Left kidney (tissue), 2 donors: ENCODE data around the gene PCDHGA1. TPM values are rescaled to one million over a fixed set of nuclear protein-coding genes. Genes with fewer than 3 reads are reported as not detected.
"Not testable (repeated sequence)": the region's sequence is repeated elsewhere in the genome, so short reads cannot be mapped to it uniquely, and the experiment has no call there.

Experiments
- DNase-seq: peaks from one replicate; pipeline ENCODE4 v3.0.0-alpha.2; 2013
- polyA plus RNA-seq: library from polyadenylated mRNA; unstranded; fragments of 120-200 nt; gene quantifications from one replicate; pipeline ENCODE4 v1.2.1, GENCODE V29; 2013; ENCODE audit not compliant: insufficient read length

Gene PCDHGA1
- polyA plus RNA-seq, 1 donor = 1.1 TPM

DNA sequence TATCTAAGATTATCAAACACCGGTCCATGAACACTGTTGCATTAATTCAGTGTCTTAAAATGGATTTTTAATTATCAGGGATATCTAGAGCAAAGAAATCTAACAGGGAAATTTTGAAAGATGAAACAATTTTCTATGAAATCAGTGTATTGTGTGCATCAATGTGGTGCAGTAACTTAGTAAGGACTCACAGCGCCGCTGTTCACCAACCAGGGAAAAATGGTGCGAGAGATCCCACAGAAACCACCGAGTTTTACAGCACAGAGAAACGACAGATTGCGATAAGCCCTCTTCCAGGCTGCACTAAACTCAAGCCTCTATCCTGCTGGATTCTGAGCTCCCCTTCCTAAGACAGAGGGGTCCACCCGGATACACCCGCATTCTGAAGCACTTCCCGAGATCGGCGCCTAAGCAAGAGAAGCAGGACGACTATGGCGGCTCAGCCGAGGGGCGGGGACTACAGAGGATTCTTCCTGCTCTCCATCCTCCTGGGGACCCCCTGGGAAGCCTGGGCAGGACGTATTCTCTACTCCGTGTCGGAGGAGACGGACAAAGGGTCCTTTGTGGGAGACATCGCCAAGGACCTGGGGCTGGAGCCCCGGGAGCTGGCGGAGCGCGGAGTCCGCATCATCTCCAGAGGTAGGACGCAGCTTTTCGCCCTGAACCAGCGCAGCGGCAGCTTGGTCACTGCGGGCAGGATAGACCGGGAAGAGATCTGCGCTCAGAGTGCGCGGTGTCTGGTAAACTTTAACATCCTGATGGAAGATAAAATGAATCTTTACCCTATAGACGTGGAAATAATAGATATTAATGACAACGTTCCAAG, 52.4 kb downstream of the PCDHGA1 start, which contains the start of gene PCDHGA7:
TSS of gene PCDHGA7 (plus strand) at position 274 of the 826 bp plus-strand sequence. CDS start at position 432, 158 bp downstream.
- DNase-seq = no peak

DNA sequence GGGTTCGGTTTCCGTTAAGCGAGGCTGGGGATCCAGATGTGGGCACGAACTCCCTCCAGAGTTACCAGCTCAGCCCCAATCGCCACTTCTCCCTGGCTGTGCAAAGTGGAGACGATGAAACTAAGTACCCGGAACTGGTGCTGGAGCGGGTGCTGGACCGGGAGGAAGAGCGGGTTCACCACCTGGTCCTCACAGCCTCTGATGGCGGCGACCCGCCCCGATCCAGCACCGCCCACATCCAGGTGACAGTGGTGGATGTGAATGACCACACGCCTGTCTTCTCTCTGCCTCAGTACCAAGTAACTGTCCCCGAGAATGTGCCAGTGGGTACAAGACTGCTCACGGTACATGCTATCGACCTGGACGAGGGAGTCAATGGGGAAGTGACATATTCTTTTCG, 53.0 kb downstream of the PCDHGA1 start:
- DNase-seq = no peak

DNA sequence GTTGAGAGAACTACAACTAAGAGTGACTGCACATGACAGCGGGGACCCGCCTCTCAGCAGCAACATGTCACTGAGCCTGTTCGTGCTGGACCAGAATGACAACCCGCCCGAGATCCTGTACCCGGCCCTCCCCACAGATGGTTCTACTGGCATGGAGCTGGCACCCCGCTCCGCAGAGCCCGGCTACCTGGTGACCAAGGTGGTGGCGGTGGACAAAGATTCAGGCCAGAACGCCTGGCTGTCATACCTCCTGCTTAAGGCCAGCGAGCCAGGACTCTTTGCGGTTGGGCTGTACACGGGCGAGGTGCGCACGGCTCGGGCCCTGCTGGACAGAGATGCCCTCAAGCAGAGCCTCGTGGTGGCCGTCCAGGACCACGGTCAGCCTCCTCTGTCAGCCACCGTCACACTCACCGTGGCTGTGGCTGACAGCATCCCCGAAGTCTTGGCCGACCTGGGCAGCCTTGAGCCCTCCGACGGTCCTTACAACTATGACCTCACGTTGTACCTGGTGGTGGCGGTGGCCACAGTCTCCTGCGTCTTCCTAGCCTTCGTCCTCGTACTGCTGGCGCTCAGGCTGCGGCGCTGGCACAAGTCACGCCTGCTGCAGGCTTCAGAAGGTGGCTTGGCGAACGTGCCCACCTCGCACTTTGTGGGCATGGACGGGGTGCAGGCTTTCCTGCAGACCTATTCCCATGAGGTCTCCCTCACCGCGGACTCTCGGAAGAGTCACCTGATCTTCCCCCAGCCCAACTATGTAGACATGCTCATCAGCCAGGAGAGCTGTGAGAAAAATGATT, 54.4 kb downstream of the PCDHGA1 start:
- no peak for DNase-seq

DNA sequence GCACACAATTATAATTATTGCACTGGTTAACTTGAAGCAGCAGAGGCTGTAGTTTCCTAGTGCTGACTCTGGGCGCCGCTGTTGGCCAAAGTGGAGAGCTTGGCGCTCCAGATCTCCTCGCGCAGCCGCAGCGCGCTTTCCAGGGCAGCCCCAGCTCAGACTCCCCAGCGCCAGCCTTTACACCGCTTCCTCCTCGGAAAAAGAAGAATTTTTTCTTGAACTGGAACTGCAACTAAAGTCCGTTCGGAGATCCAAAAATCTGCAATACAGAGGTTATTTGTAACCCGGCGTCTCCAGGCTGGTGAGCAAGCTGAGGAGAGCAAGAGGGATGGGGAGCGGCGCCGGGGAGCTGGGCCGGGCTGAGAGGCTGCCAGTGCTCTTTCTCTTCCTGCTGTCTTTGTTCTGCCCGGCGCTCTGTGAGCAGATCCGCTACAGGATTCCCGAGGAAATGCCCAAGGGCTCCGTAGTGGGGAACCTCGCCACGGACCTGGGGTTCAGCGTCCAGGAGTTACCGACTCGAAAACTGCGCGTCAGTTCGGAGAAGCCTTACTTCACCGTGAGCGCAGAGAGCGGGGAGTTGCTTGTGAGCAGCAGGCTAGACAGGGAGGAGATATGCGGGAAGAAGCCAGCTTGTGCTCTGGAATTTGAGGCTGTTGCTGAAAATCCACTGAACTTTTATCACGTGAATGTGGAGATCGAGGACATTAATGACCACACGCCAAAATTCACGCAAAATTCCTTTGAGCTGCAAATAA, 57.4 kb downstream of the PCDHGA1 start, which contains the start of gene PCDHGB4:
TSS of gene PCDHGB4 (plus strand) at position 142 of the 755 bp plus-strand sequence. CDS start at position 329, 187 bp downstream.
- not testable (repeated sequence) for DNase-seq

DNA sequence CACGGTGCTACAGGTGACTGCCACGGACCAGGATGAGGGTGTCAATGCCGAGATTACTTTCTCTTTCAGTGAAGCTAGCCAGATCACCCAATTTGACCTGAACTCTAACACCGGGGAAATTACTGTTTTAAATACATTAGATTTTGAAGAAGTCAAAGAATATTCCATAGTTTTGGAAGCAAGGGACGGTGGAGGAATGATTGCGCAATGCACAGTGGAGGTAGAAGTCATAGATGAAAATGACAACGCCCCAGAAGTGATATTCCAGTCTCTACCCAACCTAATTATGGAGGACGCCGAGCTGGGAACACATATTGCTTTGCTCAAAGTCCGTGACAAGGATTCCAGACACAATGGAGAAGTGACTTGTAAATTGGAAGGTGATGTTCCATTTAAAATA, 58.3 kb downstream of the PCDHGA1 start:
- no peak for DNase-seq

DNA sequence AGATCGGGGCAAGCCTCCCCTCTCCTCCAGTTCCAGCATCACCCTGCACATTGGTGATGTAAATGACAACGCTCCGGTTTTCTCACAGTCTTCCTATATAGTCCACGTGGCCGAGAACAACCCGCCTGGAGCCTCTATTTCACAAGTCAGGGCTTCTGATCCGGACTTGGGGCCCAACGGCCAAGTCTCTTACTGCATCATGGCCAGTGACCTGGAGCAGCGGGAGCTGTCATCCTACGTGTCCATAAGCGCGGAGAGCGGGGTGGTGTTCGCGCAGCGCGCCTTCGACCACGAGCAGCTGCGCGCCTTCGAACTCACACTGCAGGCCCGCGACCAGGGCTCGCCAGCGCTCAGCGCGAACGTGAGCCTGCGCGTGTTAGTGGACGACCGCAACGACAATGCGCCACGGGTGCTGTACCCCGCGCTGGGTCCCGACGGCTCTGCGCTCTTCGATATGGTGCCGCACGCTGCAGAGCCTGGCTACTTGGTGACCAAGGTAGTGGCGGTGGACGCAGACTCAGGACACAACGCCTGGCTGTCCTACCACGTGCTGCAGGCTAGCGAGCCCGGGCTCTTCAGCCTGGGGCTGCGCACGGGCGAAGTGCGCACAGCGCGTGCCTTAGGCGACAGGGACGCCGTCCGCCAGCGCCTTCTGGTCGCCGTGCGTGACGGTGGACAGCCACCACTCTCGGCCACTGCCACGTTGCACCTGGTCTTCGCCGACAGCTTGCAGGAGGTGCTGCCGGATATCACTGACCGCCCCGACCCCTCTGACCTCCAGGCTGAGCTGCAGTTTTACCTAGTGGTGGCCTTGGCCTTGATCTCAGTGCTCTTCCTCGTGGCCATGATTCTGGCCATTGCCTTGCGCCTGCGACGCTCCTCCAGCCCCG, 59.1 kb downstream of the PCDHGA1 start:
- DNase-seq = no peak

DNA sequence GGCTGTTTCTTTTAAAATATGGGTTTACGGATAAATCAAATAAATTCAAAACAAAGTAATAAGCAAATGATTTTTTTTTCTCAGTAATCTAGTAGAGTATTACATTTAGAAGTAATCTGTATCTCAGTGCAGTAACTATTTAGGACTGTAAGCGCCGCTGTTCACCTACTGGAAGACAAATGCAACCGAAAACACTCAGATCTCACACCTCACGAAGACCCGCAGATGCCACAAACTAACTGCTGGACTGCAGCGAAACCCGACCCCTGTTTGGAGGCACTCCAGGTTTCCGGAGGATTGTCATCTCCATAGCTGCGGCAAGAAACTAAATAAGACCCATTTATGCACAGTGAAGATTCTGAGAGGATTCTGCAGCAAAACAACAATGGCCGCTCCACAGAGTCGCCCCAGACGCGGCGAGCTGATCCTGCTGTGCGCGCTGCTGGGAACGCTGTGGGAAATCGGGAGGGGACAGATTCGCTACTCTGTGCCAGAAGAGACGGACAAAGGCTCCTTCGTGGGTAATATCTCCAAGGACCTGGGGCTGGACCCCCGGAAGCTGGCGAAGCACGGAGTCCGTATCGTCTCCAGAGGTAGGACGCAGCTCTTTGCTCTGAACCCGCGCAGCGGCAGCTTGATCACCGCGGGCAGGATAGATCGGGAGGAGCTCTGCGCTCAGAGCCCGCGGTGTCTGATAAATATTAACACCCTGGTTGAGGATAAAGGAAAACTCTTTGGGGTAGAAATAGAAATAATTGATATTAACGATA, 62.3 kb downstream of the PCDHGA1 start, which contains the start of gene PCDHGA8:
TSS of gene PCDHGA8 (plus strand) at position 205 of the 770 bp plus-strand sequence. CDS start at position 386, 181 bp downstream.
- DNase-seq = no peak

DNA sequence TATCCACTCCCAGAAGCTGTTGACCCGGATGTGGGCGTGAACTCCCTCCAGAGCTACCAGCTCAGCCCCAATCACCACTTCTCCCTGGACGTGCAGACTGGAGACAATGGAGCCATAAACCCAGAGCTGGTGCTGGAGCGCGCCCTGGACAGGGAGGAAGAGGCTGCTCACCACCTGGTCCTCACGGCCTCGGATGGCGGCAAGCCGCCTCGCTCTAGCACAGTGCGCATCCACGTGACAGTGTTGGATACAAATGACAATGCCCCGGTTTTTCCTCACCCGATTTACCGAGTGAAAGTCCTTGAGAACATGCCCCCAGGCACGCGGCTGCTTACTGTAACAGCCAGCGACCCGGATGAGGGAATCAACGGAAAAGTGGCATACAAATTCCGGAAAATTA, 63.0 kb downstream of the PCDHGA1 start:
- DNase-seq = no peak

DNA sequence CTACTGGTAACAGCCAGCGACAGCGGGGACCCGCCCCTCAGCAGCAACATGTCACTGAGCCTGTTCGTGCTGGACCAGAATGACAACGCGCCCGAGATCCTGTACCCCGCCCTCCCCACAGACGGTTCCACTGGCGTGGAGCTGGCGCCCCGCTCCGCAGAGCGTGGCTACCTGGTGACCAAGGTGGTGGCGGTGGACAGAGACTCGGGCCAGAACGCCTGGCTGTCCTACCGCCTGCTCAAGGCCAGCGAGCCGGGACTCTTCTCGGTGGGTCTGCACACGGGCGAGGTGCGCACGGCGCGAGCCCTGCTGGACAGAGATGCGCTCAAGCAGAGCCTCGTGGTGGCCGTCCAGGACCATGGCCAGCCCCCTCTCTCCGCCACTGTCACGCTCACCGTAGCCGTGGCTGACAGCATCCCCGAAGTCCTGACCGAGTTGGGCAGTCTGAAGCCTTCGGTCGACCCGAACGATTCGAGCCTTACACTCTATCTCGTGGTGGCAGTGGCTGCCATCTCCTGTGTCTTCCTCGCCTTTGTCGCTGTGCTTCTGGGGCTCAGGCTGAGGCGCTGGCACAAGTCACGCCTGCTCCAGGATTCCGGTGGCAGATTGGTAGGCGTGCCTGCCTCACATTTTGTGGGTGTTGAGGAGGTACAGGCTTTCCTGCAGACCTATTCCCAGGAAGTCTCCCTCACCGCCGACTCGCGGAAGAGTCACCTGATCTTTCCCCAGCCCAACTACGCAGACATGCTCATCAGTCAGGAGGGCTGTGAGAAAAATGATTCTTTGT, 64.3 kb downstream of the PCDHGA1 start:
- DNase-seq = not testable (repeated sequence)

DNA sequence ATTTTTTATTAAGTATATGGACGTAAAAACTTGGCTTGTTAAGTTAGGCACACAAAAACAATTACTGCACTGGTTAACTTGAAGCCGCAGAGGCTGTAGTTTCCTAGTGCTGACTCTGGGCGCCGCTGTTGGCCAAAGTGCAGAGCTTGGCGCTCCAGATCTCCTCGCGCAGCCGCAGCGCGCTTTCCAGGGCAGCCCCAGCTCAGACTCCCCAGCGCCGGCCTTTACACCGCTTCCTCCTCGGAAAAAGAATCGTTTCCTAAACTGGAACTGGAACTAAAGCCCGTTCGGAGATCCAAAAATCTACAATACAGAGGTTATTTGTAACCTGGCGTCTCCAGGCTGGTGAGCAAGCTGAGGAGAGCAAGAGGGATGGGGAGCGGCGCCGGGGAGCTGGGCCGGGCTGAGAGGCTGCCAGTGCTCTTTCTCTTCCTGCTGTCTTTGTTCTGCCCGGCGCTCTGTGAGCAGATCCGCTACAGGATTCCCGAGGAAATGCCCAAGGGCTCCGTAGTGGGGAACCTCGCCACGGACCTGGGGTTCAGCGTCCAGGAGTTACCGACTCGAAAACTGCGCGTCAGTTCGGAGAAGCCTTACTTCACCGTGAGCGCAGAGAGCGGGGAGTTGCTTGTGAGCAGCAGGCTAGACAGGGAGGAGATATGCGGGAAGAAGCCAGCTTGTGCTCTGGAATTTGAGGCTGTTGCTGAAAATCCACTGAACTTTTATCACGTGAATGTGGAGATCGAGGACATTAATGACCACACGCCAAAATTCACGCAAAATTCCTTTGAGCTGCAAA, 67.6 kb downstream of the PCDHGA1 start, which contains the start of gene PCDHGB5:
TSS of gene PCDHGB5 (plus strand) at position 192 of the 796 bp plus-strand sequence. CDS start at position 373, 181 bp downstream.
- DNase-seq = not testable (repeated sequence)

DNA sequence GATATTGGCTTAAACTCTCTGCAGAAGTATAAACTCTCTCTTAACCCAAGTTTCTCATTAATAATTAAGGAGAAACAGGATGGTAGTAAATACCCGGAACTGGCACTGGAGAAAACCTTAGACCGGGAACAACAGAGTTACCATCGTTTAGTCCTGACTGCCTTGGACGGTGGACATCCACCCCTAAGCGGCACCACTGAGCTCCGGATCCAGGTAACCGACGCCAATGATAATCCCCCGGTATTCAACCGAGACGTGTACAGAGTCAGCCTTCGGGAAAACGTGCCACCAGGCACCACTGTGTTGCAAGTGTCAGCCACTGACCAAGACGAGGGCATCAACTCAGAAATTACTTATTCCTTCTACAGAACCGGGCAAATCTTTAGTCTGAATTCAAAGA, 68.3 kb downstream of the PCDHGA1 start:
- DNase-seq = no peak

DNA sequence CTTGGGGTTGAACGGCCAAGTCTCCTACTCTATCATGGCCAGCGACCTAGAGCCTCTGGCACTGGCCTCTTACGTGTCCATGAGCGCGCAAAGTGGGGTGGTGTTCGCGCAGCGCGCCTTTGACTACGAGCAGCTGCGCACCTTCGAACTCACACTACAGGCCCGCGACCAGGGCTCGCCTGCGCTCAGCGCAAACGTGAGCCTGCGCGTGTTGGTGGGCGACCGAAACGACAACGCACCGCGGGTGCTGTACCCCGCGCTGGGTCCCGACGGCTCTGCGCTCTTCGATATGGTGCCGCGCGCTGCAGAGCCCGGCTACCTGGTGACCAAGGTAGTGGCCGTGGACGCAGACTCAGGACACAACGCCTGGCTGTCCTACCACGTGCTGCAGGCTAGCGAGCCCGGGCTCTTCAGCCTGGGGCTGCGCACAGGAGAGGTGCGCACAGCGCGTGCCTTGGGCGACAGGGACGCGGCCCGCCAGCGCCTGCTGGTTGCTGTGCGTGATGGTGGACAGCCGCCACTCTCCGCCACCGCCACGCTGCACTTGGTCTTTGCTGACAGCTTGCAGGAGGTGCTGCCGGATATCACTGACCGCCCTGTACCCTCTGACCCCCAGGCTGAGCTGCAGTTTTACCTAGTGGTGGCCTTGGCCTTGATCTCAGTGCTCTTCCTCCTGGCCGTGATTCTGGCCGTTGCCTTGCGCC, 69.4 kb downstream of the PCDHGA1 start:
- DNase-seq = no peak

DNA sequence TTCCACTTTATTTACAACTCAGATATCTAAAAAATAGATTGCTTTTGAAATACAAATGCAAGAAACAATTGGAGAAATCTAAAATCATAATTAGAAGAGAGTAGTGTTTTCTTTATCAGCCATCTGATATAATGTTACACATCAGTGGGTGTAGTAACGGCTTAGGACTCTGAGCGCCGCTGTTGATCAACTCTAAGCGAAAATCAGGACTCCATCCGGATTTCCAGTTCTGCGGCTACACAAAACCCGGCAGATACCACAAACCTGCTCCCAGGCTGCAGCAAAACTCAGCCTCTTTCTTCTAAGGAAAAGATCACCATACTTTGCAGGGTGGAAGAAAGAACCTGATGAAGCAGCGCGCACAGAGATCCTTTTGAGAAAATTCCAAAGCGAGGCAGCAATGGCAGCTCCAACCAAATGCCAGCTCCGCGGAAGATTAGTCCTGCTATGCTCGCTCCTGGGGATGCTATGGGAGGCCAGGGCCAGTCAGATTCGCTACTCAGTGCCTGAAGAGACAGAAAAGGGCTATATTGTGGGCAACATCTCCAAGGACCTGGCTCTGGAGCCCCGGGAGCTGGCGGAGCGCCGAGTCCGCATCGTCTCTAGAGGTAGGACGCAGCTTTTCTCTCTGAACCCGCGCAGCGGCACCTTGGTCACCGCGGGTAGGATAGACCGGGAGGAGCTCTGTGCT, 72.4 kb downstream of the PCDHGA1 start, which contains the start of gene PCDHGA9:
TSS of gene PCDHGA9 (plus strand) at position 226 of the 691 bp plus-strand sequence. CDS start at position 401, 175 bp downstream.
- no peak for DNase-seq

DNA sequence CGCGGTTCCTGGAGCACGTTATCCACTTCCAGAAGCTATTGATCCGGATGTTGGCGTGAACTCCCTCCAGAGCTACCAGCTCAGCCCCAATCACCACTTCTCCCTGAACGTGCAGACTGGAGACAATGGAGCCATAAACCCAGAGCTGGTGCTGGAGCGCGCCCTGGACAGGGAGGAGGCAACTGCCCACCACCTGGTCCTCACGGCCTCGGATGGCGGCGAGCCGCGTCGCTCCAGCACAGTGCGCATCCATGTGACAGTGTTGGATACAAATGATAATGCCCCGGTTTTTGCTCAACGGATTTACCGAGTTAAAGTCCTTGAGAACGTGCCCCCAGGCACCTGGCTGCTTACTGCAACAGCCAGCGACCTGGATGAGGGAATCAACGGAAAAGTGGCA, 73.1 kb downstream of the PCDHGA1 start:
- DNase-seq = no peak

DNA sequence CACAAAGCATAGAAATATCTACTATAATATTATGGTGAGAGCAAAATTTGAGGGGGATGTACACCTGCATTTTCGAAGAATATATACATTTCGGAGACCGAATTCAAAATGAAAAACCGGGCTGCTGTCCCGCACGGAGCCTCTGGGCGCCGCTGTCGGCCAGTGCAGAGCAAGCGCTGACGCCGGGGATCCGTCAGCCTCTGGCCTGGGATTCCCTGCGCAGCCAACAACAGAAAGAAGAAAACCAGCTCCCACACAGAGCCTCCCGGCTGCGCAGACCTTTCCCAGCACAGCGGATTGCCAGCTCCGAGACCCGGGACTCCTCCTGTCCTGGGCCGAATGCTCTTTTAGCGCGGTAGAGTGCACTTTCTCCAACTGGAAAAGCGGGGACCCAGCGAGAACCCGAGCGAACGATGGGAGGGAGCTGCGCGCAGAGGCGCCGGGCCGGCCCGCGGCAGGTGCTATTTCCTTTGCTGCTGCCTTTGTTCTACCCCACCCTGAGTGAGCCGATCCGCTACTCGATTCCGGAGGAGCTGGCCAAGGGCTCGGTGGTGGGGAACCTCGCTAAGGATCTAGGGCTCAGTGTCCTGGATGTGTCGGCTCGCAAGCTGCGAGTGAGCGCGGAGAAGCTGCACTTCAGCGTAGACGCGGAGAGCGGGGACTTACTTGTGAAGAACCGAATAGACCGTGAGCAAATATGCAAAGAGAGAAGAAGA, 77.6 kb downstream of the PCDHGA1 start, which contains the start of gene PCDHGB6:
TSS of gene PCDHGB6 (plus strand) at position 232 of the 716 bp plus-strand sequence. CDS start at position 414, 182 bp downstream.
- DNase-seq = not testable (repeated sequence)
